Fibroblast of lung (primary cell): ENCODE data around the gene CENPN. TPM values are rescaled to one million over a fixed set of nuclear protein-coding genes. Genes with fewer than 3 reads are reported as not detected.

Experiments used
- DNase-seq, 2 donors: peaks; one replicate each; pipeline versions ENCODE4 v3.0.0 to v3.0.0-alpha.2; 2010; ENCODE audit warnings: low read depth in 2 of 2
- H2AFZ ChIP-seq: 2 replicates; pipeline ENCODE4 v1.5.1; 2012; ENCODE audit warnings: low read length, control low read depth, inconsistent platforms
- H3K27ac ChIP-seq: 2 replicates; pipeline ENCODE4 v1.5.1; 2011; ENCODE audit warnings: low read length, control low read depth; ENCODE audit not compliant: insufficient read depth
- H3K27me3 ChIP-seq: 2 replicates; pipeline ENCODE4 v1.5.1; 2011; ENCODE audit warnings: mild to moderate bottlenecking, low read length; ENCODE audit not compliant: control insufficient read depth, insufficient read depth
- H3K36me3 ChIP-seq: 2 replicates; pipeline ENCODE4 v1.5.1; 2011; ENCODE audit warnings: low read length; ENCODE audit not compliant: control insufficient read depth, insufficient read depth
- H3K4me1 ChIP-seq: 2 replicates; pipeline ENCODE4 v1.5.1; 2011; ENCODE audit warnings: low read length; ENCODE audit not compliant: control insufficient read depth, insufficient read depth; ENCODE audit errors: extremely low read depth
- H3K4me2 ChIP-seq: 2 replicates; pipeline ENCODE4 v1.5.1; 2011; ENCODE audit warnings: low read length, control low read depth; ENCODE audit not compliant: insufficient read depth; ENCODE audit errors: extremely low read depth
- H3K4me3 ChIP-seq, 4 experiments: fragments of 200-600 bp in 1 of 4; sonication (generic) in 1 of 4; replicated peaks in 1 of 4; 2 replicates each; pipeline ENCODE4 v1.5.1; 2011 to 2016; ENCODE audit warnings: low read length in 4 of 4, low read depth in 3 of 4, mild to moderate bottlenecking in 3 of 4, control low read depth in 2 of 4, inconsistent platforms in 1 of 4, mixed read lengths in 1 of 4; ENCODE audit not compliant: insufficient read depth in 1 of 4; ENCODE audit errors: control extremely low read depth in 1 of 4
- H3K79me2 ChIP-seq: 2 replicates; pipeline ENCODE4 v1.5.1; 2012; ENCODE audit warnings: mild to moderate bottlenecking, low read length, inconsistent platforms; ENCODE audit not compliant: control insufficient read depth, insufficient read depth
- H3K9ac ChIP-seq: 2 replicates; pipeline ENCODE4 v1.5.1; 2011; ENCODE audit warnings: mild to moderate bottlenecking, low read length, control low read depth; ENCODE audit not compliant: insufficient read depth
- H3K9me3 ChIP-seq: 2 replicates; pipeline ENCODE4 v1.5.1; 2012; ENCODE audit warnings: low read depth, low read length; ENCODE audit not compliant: control insufficient read depth, insufficient read depth
- H4K20me1 ChIP-seq: 2 replicates; pipeline ENCODE4 v1.5.1; 2011; ENCODE audit warnings: low read length; ENCODE audit not compliant: control insufficient read depth, insufficient read depth; ENCODE audit errors: extremely low read depth
- CTCF ChIP-seq, 2 donors: IDR thresholded peaks in 1 of 2; conservative IDR thresholded peaks in 1 of 2; 1 replicate in 1 of 2; 2 replicates in 1 of 2; pipeline ENCODE4 v1.5.1; 2011 to 2012; ENCODE audit warnings: low read length in 2 of 2, control low read depth in 1 of 2, inconsistent platforms in 1 of 2, low read depth in 1 of 2, mild to moderate bottlenecking in 1 of 2
- EZH2 ChIP-seq: IDR thresholded peaks from 2 replicates; pipeline ENCODE4 v1.5.1; 2012; ENCODE audit warnings: low read length, control low read depth, mild to moderate bottlenecking; ENCODE audit errors: missing control alignments
- polyA plus RNA-seq, 2 donors: library from polyadenylated mRNA; depleted of rRNA in 1 of 2; stranded (reverse) in 1 of 2; unstranded in 1 of 2; fragments of >200 nt; gene quantifications; 2 replicates each; pipeline ENCODE4 v1.2.1, GENCODE V29; 2011 to 2012; ENCODE audit warnings: missing spikeins in 1 of 2
- total RNA-seq: library from RNA; depleted of rRNA; stranded (reverse); fragments of >200 nt; gene quantifications from 2 replicates; pipeline ENCODE4 v1.2.1, GENCODE V29; 2014

CENPN gene
- total and polyA plus RNA-seq, 2 donors (not counting 1 experiment from before 2014, with no cell fraction given): 19.5 to 33.8 TPM

- Histone ChIP-seq H2AFZ (no peak overlapping the region), H4K20me1 (no peaks in the 10 kb centered on the region), H3K4me1 (no peaks in the 10 kb centered on the region), H3K27ac (no peak overlapping the region), H3K9ac (no peak overlapping the region), H3K4me3 (no peak overlapping the region), H3K36me3 (no peaks in the 10 kb centered on the region), H3K9me3 (no peaks in the 10 kb centered on the region), H3K4me2 (no peak overlapping the region), H3K79me2 (no peaks in the 10 kb centered on the region), H3K27me3 (no peaks in the 10 kb centered on the region)
- no peak for DNase-seq
- TF ChIP-seq EZH2: no peak
- TF ChIP-seq CTCF (conservative IDR thresholded peaks at IDR 0.05 in 1 of 2, IDR thresholded peaks at IDR 0.05 in 1 of 2; ENCODE audit: low read depth in 1 of 2, low read length in 2 of 2): no peak
These were observed 60.2 kb downstream of the CENPN start for GRCh38 chr16:81067166-81067565.

- Histone ChIP-seq H4K20me1 (no peaks in the 10 kb centered on the region), H3K4me1 (no peaks in the 10 kb centered on the region), H3K27me3 (no peaks in the 10 kb centered on the region), H2AFZ (no peak overlapping the region), H3K36me3 (no peaks in the 10 kb centered on the region), H3K79me2 (no peaks in the 10 kb centered on the region), H3K4me2 (no peak overlapping the region), H3K9ac (no peak overlapping the region), H3K9me3 (no peaks in the 10 kb centered on the region), H3K27ac (no peak overlapping the region), H3K4me3 (no peak overlapping the region)
- TF ChIP-seq CTCF (conservative IDR thresholded peaks at IDR 0.05 in 1 of 2, IDR thresholded peaks at IDR 0.05 in 1 of 2; ENCODE audit: low read depth in 1 of 2, low read length in 2 of 2) (no peak), EZH2 (no peak)
- no peak for DNase-seq
These were observed 62.0 kb downstream of the CENPN start for GRCh38 chr16:81069063-81069462.

GRCh38 chr16:81070979-81071378 lies 64.0 kb downstream of the CENPN start:
- Histone ChIP-seq H3K79me2 (no peaks in the 10 kb centered on the region), H3K27ac (no peak overlapping the region), H3K9ac (no peak overlapping the region), H3K9me3 (no peaks in the 10 kb centered on the region), H3K27me3 (no peaks in the 10 kb centered on the region), H4K20me1 (no peaks in the 10 kb centered on the region), H3K36me3 (no peaks in the 10 kb centered on the region), H2AFZ (no peak overlapping the region), H3K4me2 (no peak overlapping the region), H3K4me1 (no peaks in the 10 kb centered on the region), H3K4me3 (no peak overlapping the region)
- no peak for TF ChIP-seq CTCF (conservative IDR thresholded peaks at IDR 0.05 in 1 of 2, IDR thresholded peaks at IDR 0.05 in 1 of 2; ENCODE audit: low read depth in 1 of 2, low read length in 2 of 2)
- TF ChIP-seq EZH2: no peak
- no peak for DNase-seq
